IMR-90 (cell line): ENCODE measurements around the gene SERPING1.
A peak's percentile ranks its signal among the peaks of the same experiment; 100 is the strongest.

Experiments
- BHLHE40 ChIP-seq: fragments of 150-350 bp; IDR thresholded peaks from 2 replicates; pipeline ENCODE4 v1.6.1; 2016; ENCODE audit warnings: mild to moderate bottlenecking, low read depth, low read length
- CTCF ChIP-seq: conservative IDR thresholded peaks from 2 replicates; pipeline ENCODE4 v1.5.1; 2012; ENCODE audit warnings: mild to moderate bottlenecking, low read depth, low read length, improper control_type of control experiment
- MXI1 ChIP-seq: IDR thresholded peaks from 2 replicates; pipeline ENCODE4 v1.6.1; 2012; ENCODE audit warnings: low read depth, mild to moderate bottlenecking, low read length, moderate library complexity, borderline replicate concordance
- POLR2A ChIP-seq: IDR thresholded peaks from 2 replicates; pipeline ENCODE4 v1.6.1; 2012; ENCODE audit warnings: mild to moderate bottlenecking, low read depth, low read length
- RAD21 ChIP-seq: IDR thresholded peaks from 2 replicates; pipeline ENCODE4 v1.6.1; 2012; ENCODE audit warnings: low read length, improper control_type of control experiment
- RCOR1 ChIP-seq: IDR thresholded peaks from 2 replicates; pipeline ENCODE4 v1.6.1; 2012; ENCODE audit warnings: mild to moderate bottlenecking, low read length, improper control_type of control experiment; ENCODE audit not compliant: insufficient replicate concordance
- USF2 ChIP-seq: fragments of 150-350 bp; IDR thresholded peaks from 2 replicates; pipeline ENCODE4 v1.6.1; 2017; ENCODE audit warnings: mild to moderate bottlenecking, antibody characterized with exemption, low read length, low read depth

- no peak for TF ChIP-seq RAD21
- TF ChIP-seq CTCF = peak; percentile 39
- TF ChIP-seq POLR2A = no peak
- TF ChIP-seq MXI1 = no peak
- no peak for TF ChIP-seq USF2
- TF ChIP-seq BHLHE40 = no peak
- TF ChIP-seq RCOR1 = no peak
Measured at GRCh38 chr11:57567515-57568329, 29.8 kb upstream of the SERPING1 start, which contains the start of gene UBE2L6.
